Measurements from ENCODE around the gene TTC34.

The TTC34 gene

DNA sequence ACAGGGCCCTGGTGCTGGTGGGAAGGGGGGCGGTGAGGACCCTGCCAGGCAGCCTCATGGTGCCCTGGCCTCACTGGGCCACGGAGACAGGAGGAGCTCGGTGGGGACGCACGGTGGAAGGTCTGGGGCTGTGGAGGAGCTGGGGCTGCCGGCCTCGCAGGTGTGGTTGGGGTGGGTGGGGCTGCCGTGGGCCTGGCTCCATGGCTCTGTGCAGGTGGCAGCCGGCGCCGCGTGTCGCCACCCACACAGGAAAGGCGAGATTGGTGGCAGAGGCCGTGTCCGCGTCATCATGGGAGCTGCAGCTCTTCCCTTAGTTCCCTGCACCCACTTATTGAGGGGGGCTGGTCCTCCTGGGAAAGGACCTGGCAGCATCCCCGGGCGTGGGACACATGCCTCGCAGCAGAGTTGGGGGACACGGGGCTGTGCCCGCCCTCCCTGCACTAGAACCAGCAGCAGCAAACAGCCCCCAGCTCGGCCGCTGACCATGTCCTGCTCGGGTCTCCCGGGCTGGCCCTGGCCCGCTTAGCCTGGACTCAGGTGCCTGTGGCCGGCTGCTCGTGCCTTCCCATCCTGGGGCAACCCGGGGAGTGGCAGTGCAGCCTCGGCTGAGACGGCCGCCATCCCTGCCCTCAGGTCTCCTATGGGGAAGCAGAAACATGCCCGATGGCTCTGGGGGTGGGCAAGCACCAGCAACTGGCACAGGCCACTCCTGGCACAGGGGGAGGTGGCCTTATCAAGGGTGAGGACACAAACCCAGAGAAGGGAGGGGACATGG, 7.5 kb upstream of the TTC34 start:
- Histone ChIP-seq H3K36me3 (ENCODE audit: control insufficient read depth in 1 of 2, insufficient read depth in 2 of 2, low read length in 2 of 2) (no peaks in the 10 kb centered on the region), H3K4me1 (ENCODE audit: control insufficient read depth in 1 of 2, insufficient read depth in 2 of 2, low read length in 2 of 2) (no peaks in the 10 kb centered on the region), H3K27me3 (ENCODE audit: low read depth, low read length) (no peaks in the 10 kb centered on the region), H3K27ac (ENCODE audit: low read length) (no peak overlapping the region), H3K4me3 (ENCODE audit: low read depth in 1 of 2, low read length in 2 of 2) (no peak overlapping the region), H3K9me3 (ENCODE audit: control insufficient read depth in 1 of 2, low read length in 2 of 2) (peaks cover 0 to 11% of the 10 kb centered on the region in 2 donors)

DNA sequence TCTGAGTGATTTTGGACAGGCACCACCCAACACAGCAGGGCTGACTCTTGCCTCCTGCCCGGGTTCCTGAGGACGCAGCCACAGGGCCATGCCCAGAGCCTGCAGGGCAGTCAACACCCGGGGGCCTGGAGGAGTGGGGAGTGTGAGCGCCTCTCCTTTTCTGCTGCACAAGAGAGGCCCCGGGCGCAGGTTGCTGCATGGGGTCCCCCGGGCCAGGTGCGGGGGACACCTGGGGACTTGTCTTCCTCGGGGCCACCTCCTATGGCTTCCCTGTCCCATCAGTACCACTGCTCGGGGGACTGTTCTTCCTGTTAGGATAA, 6.9 kb upstream of the TTC34 start:
- Histone ChIP-seq H3K27ac (ENCODE audit: low read length) (no peak overlapping the region), H3K4me1 (ENCODE audit: control insufficient read depth in 1 of 2, insufficient read depth in 2 of 2, low read length in 2 of 2) (no peaks in the 10 kb centered on the region), H3K27me3 (ENCODE audit: low read depth, low read length) (no peaks in the 10 kb centered on the region), H3K36me3 (ENCODE audit: control insufficient read depth in 1 of 2, insufficient read depth in 2 of 2, low read length in 2 of 2) (no peaks in the 10 kb centered on the region), H3K4me3 (ENCODE audit: low read depth in 1 of 2, low read length in 2 of 2) (no peak overlapping the region), H3K9me3 (ENCODE audit: control insufficient read depth in 1 of 2, low read length in 2 of 2) (peaks cover 0 to 11% of the 10 kb centered on the region in 2 donors)

DNA sequence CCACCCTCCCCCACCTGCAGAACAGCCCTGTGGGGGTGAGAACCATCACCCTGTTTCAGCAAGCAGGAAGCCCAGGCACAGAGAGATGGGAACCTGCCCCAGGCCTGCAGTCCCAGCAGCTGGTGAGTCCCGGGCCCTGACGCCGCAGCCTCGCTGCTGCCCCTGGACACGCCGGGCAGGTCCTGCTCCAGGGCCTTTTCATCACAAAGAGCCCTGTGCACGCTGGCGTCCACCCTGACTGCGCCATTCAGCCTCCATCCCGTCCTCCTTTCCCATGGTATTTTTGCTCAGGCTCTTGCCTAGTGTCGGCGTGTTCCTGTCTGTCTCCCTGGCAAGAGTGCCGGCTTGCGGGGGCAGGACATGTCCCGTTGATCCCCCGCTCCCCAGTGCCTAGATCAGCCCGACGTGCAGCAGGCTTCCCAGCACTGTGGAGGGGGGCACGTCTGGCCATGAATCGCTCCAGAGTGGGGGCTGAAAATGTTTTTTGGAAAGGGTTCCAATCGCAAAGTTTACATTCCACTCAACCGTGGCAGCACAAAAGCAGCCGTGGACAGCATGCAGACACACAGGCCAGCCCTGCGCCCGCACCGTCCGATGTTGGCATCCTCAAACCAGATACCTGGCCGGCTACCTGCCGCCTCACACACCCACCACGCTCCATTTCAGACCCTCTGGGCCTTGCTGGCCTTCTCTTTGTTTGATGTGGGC, 6.3 kb upstream of the TTC34 start:
- peaks cover 0 to 7% of the 10 kb centered on the region in 2 donors for H3K9me3 ChIP-seq (ENCODE audit: control insufficient read depth in 1 of 2, low read length in 2 of 2)
- H3K36me3 ChIP-seq (ENCODE audit: control insufficient read depth in 1 of 2, insufficient read depth in 2 of 2, low read length in 2 of 2), result no peaks in the 10 kb centered on the region
- H3K27ac ChIP-seq (ENCODE audit: low read length), result no peak overlapping the region
- H3K4me1 ChIP-seq (ENCODE audit: control insufficient read depth in 1 of 2, insufficient read depth in 2 of 2, low read length in 2 of 2), result no peaks in the 10 kb centered on the region
- H3K27me3 ChIP-seq (ENCODE audit: low read depth, low read length), result no peaks in the 10 kb centered on the region
- H3K4me3 ChIP-seq (ENCODE audit: low read depth in 1 of 2, low read length in 2 of 2), result no peak overlapping the region

DNA sequence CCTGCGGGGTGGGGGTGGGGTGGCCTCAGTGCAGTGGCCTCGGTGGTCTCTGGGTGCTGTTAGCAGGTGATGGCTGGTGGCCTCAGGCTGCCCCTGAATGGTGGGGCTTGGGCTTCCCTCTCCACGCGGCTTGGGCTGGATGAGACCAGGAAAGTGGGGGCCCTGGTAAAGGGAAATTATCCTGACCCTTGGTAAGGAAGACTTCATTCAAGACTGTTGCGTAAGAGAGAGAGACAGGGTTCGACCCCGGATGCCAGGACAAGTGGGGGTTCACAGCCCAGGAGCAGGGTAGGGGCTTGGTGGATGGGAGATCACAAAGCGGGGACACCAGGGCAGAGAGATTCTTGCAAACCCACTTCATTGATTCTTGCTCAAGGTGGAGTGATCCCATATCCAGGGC, 5.5 kb upstream of the TTC34 start:
- H3K4me3 ChIP-seq (ENCODE audit: low read depth in 1 of 2, low read length in 2 of 2), result no peak overlapping the region
- H3K9me3 ChIP-seq (ENCODE audit: control insufficient read depth in 1 of 2, low read length in 2 of 2), result no peaks in the 10 kb centered on the region
- H3K36me3 ChIP-seq (ENCODE audit: control insufficient read depth in 1 of 2, insufficient read depth in 2 of 2, low read length in 2 of 2), result no peaks in the 10 kb centered on the region
- no peaks in the 10 kb centered on the region for H3K27me3 ChIP-seq (ENCODE audit: low read depth, low read length)
- no peaks in the 10 kb centered on the region for H3K4me1 ChIP-seq (ENCODE audit: control insufficient read depth in 1 of 2, insufficient read depth in 2 of 2, low read length in 2 of 2)
- no peak overlapping the region for H3K27ac ChIP-seq (ENCODE audit: low read length)

DNA sequence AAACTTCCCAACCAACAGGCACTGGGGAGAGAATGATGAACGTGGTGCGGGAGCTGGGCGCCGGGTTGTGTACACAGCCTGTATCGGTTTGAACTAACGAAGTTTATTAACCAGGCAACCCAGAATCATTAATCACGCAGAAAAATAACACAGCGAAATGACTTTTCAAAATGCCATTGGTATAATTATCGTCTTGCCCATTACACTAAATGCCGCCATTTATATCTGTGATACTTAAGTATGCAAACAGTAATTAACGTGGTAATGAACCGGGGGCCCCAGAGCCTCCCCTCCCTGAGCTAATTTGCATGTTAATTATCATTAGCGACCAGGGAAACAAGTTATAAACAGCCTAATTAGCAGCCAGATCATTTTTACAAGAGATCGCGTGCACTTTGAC, 5.1 kb upstream of the TTC34 start:
- Histone ChIP-seq H3K4me3 (ENCODE audit: low read depth in 1 of 2, low read length in 2 of 2) (no peak overlapping the region), H3K9me3 (ENCODE audit: control insufficient read depth in 1 of 2, low read length in 2 of 2) (no peaks in the 10 kb centered on the region), H3K36me3 (ENCODE audit: control insufficient read depth in 1 of 2, insufficient read depth in 2 of 2, low read length in 2 of 2) (no peaks in the 10 kb centered on the region), H3K4me1 (ENCODE audit: control insufficient read depth in 1 of 2, insufficient read depth in 2 of 2, low read length in 2 of 2) (no peaks in the 10 kb centered on the region), H3K27ac (ENCODE audit: low read length) (no peak overlapping the region), H3K27me3 (ENCODE audit: low read depth, low read length) (no peaks in the 10 kb centered on the region)

DNA sequence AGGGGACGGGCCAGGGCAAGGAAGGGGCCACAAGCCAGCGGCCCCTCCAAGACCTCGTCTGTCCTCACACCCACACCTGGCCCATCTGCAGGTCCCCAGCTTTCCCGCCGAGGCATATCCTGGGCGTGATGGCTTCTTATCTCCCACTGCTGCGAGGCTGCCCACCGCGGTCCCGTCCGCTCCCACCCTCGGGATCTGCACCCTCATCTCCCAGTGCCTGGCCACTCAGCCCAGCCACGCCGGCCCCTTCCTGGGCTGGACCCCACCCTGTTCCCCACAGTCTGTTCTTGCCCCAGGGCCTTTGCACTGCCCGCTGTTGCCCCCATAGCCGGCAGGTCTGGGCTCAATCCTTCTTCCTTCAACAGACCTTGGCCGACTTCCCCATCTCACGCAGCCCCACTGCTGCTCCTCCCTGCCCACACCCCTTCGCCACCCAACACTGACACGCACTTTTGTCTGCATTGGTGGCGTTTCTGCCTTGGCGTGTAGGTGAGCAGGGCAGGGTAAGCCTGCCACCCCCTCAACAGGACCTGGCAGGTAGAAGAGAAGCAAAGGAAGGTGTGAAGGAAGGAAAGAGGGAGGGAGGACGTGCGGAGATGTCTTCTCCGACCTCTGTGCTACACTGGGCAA, 4.4 kb upstream of the TTC34 start:
- no peak overlapping the region for H3K27ac ChIP-seq (ENCODE audit: low read length)
- H3K27me3 ChIP-seq (ENCODE audit: low read depth, low read length), result no peaks in the 10 kb centered on the region
- H3K9me3 ChIP-seq (ENCODE audit: control insufficient read depth in 1 of 2, low read length in 2 of 2), result no peaks in the 10 kb centered on the region
- no peak overlapping the region for H3K4me3 ChIP-seq (ENCODE audit: low read depth in 1 of 2, low read length in 2 of 2)
- H3K36me3 ChIP-seq (ENCODE audit: control insufficient read depth in 1 of 2, insufficient read depth in 2 of 2, low read length in 2 of 2), result no peaks in the 10 kb centered on the region
- H3K4me1 ChIP-seq (ENCODE audit: control insufficient read depth in 1 of 2, insufficient read depth in 2 of 2, low read length in 2 of 2), result no peaks in the 10 kb centered on the region

DNA sequence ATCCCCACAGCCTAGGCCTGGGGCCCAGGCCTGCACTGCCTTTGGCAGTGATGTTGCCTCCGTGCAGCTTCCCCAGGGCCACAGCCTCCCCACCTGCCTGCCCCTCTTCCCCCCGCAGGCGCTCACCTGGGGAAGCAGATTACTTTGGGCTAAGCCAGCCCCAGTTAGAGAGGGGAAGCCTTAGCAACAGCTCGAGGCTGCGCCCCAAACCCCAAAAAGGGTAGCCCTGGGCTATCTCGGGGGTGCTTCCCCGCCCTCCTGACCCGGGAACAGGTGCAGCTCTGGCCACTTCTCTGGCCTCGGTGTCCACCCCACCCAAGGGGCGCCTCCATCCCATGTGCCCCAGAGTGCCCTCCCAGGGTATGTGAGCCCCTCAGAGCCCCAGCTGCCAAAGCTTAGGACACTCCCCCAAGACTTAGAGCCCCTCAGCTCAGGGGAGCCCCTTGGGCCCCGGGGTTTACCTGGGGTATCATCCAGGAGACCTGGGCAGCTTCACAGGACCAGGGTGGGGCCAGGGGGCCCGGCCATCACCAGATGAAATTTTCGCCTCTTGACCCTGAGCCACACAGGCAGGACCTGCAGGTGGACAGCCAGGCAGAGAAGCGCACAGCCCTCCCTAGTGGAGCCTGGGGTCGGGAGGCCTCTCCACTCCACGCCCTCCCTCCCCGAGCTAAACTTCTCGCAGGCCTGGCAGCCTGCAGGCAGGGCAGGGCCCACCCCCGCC, 3.3 kb upstream of the TTC34 start:
- no peaks in the 10 kb centered on the region for H3K27me3 ChIP-seq (ENCODE audit: low read depth, low read length)
- no peak overlapping the region for H3K27ac ChIP-seq (ENCODE audit: low read length)
- H3K9me3 ChIP-seq (ENCODE audit: control insufficient read depth in 1 of 2, low read length in 2 of 2), result no peaks in the 10 kb centered on the region

DNA sequence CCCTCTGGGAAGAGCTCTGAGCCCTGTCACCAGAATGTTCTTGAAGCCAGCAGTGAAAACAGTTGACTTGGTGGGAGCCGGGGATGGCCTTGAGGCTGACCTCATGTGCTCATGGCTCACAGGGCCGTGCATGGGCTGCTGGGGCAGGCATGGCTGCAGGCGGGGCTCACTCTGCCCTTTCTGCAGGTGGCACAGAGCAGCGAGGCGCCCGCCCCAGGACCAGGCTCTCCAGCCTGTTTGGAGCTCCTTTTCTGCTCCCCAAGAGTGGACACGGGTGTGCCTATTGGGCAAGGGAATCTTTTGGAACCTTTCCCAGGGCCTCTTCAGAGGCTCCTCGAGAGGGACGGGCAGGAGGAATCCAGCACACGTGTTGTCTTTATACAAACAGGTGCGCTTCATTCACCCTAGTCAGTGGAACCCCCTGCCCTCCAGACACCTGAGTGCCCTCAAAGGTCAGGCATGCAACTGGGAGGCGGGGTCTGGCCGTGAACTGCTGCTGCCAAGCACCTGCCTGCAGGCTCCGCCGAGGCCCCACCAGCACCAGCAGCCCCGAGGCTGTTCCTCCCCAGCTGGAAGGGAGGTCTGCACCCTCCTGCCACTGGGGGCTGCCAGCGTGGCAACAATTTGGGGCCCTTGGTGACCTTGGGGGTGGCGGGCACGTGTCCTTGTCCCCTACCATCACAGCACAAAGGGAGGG, 2.6 kb upstream of the TTC34 start:
- Histone ChIP-seq H3K4me1 (ENCODE audit: control insufficient read depth in 1 of 2, insufficient read depth in 2 of 2, low read length in 2 of 2) (no peaks in the 10 kb centered on the region), H3K9me3 (ENCODE audit: control insufficient read depth in 1 of 2, low read length in 2 of 2) (no peaks in the 10 kb centered on the region), H3K4me3 (ENCODE audit: low read depth in 1 of 2, low read length in 2 of 2) (no peak overlapping the region), H3K27me3 (ENCODE audit: low read depth, low read length) (no peaks in the 10 kb centered on the region), H3K36me3 (ENCODE audit: control insufficient read depth in 1 of 2, insufficient read depth in 2 of 2, low read length in 2 of 2) (no peaks in the 10 kb centered on the region), H3K27ac (ENCODE audit: low read length) (no peak overlapping the region)

More for the DNA sequence above, 3.3 kb upstream of the TTC34 start:
- Histone ChIP-seq H3K4me3 (ENCODE audit: low read depth in 1 of 2, low read length in 2 of 2) (no peak overlapping the region), H3K4me1 (ENCODE audit: control insufficient read depth in 1 of 2, insufficient read depth in 2 of 2, low read length in 2 of 2) (no peaks in the 10 kb centered on the region), H3K36me3 (ENCODE audit: control insufficient read depth in 1 of 2, insufficient read depth in 2 of 2, low read length in 2 of 2) (no peaks in the 10 kb centered on the region)

DNA sequence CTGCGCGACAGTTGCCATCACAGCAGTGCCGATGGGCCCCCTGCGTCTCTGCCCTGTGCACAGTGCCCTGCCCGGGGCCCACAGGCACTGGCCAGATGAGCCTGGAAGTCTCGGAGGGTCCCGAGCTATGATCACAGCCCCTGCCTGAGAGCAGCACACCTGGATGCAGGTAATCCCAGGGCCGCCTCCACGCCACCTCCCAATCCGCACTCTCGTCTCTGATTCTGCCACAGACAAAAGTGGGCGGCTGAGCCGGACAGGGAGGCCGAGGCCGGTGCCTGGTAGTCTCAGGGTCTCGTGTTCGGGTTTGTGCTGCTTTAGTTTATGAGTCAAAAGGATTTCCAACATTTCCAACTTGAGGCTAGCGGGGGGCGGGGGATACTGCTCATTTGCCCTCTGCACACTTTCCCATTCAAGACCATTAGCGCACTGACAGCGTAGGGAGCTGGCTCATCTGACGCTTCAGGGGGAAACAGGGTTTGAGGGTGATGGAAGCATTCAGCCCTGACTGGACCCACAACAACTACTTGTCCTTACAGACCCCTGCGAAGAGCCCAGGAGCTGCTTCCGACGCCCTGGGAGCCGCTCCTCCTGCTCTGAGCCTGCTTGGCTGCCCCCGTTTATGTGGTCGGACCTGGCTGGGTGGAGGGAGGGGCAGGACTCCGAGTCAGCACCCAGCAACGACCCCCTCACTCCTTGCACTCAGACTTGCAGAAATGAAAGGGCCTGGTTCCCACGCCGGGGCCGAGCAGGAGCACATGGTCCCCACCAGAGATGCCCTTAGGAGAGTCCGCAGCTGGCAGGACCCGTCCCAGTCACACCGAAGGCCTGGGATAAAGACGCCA, 1.8 kb upstream of the TTC34 start:
- no peaks in the 10 kb centered on the region for H3K36me3 ChIP-seq (ENCODE audit: control insufficient read depth in 1 of 2, insufficient read depth in 2 of 2, low read length in 2 of 2)
- H3K27me3 ChIP-seq (ENCODE audit: low read depth, low read length), result no peaks in the 10 kb centered on the region
- no peak overlapping the region for H3K4me3 ChIP-seq (ENCODE audit: low read depth in 1 of 2, low read length in 2 of 2)
- H3K9me3 ChIP-seq (ENCODE audit: control insufficient read depth in 1 of 2, low read length in 2 of 2), result no peaks in the 10 kb centered on the region
- H3K4me1 ChIP-seq (ENCODE audit: control insufficient read depth in 1 of 2, insufficient read depth in 2 of 2, low read length in 2 of 2), result no peaks in the 10 kb centered on the region
- H3K27ac ChIP-seq (ENCODE audit: low read length), result no peak overlapping the region

DNA sequence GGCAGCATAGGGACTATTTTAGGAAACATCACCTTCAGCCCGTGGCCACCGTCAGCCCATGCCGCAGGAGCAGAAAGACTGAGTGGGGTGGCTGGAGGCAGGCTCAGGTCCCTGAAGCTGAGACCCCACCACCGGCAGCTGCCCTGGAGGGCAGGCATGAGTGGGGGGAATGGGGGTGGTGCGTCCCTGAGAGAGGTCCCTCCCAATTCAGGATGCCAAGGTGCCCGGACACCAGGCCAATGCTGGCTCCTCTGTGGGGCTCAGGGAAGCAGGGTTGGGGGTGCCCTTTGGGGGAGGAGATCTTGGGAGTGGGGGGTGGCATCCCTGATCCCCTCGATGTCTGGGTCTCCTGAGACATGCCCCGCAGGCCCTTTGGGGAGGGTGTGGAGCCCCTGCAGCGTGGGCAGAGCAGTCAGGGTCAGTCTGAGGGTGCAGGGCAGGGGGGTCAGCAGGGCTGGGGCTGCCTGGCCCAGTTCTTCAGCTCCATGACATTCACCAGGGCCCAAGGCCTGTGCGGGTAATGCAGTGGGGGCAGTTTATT, 998 bp upstream of the TTC34 start:
- no peaks in the 10 kb centered on the region for H3K27me3 ChIP-seq (ENCODE audit: low read depth, low read length)
- H3K9me3 ChIP-seq (ENCODE audit: control insufficient read depth in 1 of 2, low read length in 2 of 2), result no peaks in the 10 kb centered on the region
- no peak overlapping the region for H3K4me3 ChIP-seq (ENCODE audit: low read depth in 1 of 2, low read length in 2 of 2)
- no peaks in the 10 kb centered on the region for H3K4me1 ChIP-seq (ENCODE audit: control insufficient read depth in 1 of 2, insufficient read depth in 2 of 2, low read length in 2 of 2)
- H3K27ac ChIP-seq (ENCODE audit: low read length), result no peak overlapping the region
- H3K36me3 ChIP-seq (ENCODE audit: control insufficient read depth in 1 of 2, insufficient read depth in 2 of 2, low read length in 2 of 2), result no peaks in the 10 kb centered on the region
